Prostate gland (tissue), 2 donors: ENCODE data around the gene GINS2. TPM values are rescaled to one million over a fixed set of nuclear protein-coding genes. Genes with fewer than 3 reads are reported as not detected.

Source experiments
- DNase-seq: peaks from one replicate; pipeline ENCODE4 v3.0.0-alpha.2; 2019; ENCODE audit warnings: low spot score
- H3K27ac ChIP-seq, 2 donors: fragments of 200-600 bp; sonication (generic); 2 replicates each; pipeline ENCODE4 v1.5.1; 2017 to 2019
- H3K27me3 ChIP-seq: fragments of 200-600 bp; sonication (generic); replicated peaks from 2 replicates; pipeline ENCODE4 v1.5.1; 2019; ENCODE audit not compliant: insufficient read depth
- H3K36me3 ChIP-seq, 2 donors: fragments of 200-600 bp; sonication (generic); 1 replicate in 1 of 2; 2 replicates in 1 of 2; pipeline versions ENCODE4 v1.5.1 to v1.8.1; 2017 to 2019
- H3K4me1 ChIP-seq: fragments of 200-600 bp; sonication (generic); replicated peaks from 2 replicates; pipeline ENCODE4 v1.5.1; 2019
- H3K4me3 ChIP-seq, 2 donors: fragments of 200-600 bp; sonication (generic); 2 replicates each; pipeline ENCODE4 v1.5.1; 2017 to 2019
- H3K9me3 ChIP-seq: fragments of 200-600 bp; sonication (generic); 2 replicates; pipeline ENCODE4 v1.5.1; 2017
- CTCF ChIP-seq, 4 experiments: fragments of 200-600 bp in 2 of 4; fragments of 450-650 bp in 2 of 4; sonication (generic) in 2 of 4; IDR thresholded peaks; 1 replicate in 3 of 4; 2 replicates in 1 of 4; pipeline ENCODE4 v1.5.1; 2016 to 2019; ENCODE audit warnings: antibody characterized with exemption in 4 of 4, mild to moderate bottlenecking in 2 of 4, moderate library complexity in 2 of 4
- POLR2A ChIP-seq: fragments of 450-650 bp; IDR thresholded peaks from one replicate; pipeline ENCODE4 v1.6.1; 2016; ENCODE audit warnings: antibody characterized with exemption, mild to moderate bottlenecking
- POLR2AphosphoS5 ChIP-seq: sonication (generic); formaldehyde crosslinking; IDR thresholded peaks from one replicate; pipeline ENCODE4 v1.6.1; 2017; ENCODE audit warnings: antibody characterized with exemption
- WGBS: methylation state at CpG from one replicate; pipeline ENCODE4 v1.1.5; 2018; 5-methylcytosine and 5-hydroxymethylcytosine counted together
- intact Hi-C: fragments of 100-400 bp; cut with DNase I; formaldehyde crosslinking; loops from one replicate; pipeline ENCODE4 v1.14.2; 2022
- total RNA-seq, 2 donors: library from RNA; depleted of rRNA; stranded (reverse); fragments of >200 nt; gene quantifications; one replicate each; pipeline ENCODE4 v1.1.0, GENCODE V29; 2016

GINS2 gene
- total RNA-seq, 2 donors from 2014 or later, result 4.5 to 6.2 TPM

GRCh38 chr16:85712801-85713200 is 24.0 kb upstream of the GINS2 start:
- no peak for TF ChIP-seq POLR2AphosphoS5
- no peak for TF ChIP-seq CTCF (IDR thresholded peaks at IDR 0.05)
- TF ChIP-seq POLR2A, result no peak
- no peaks in the 10 kb centered on the region for H3K4me1 ChIP-seq
- DNase-seq, result no peak
- no peaks in the 10 kb centered on the region for H3K27me3 ChIP-seq
- H3K9me3 ChIP-seq, result no peaks in the 10 kb centered on the region
- H3K4me3 ChIP-seq, result no peak overlapping the region
- intact Hi-C loops, result loop anchor here (10.0 kb wide), 2 partner anchors 208 to 288 kb away; no protein-coding TSS in a partner anchor
- 47% methylated on average over 9 of the region's 9 CpGs for WGBS
- no peaks in the 10 kb centered on the region for H3K36me3 ChIP-seq
- no peak overlapping the region for H3K27ac ChIP-seq

- 89% methylated on average over 6 of the region's 6 CpGs for WGBS
- peaks cover 3% of the 10 kb centered on the region for H3K4me1 ChIP-seq
- intact Hi-C loops, result loop anchor here (10.0 kb wide), 2 partner anchors 207 to 287 kb away; no protein-coding TSS in a partner anchor
- H3K27ac ChIP-seq, result no peak overlapping the region
- DNase-seq, result no peak
- no peaks in the 10 kb centered on the region for H3K36me3 ChIP-seq
- no peak for TF ChIP-seq POLR2AphosphoS5
- TF ChIP-seq CTCF (IDR thresholded peaks at IDR 0.05), result no peak
- no peak for TF ChIP-seq POLR2A
- H3K9me3 ChIP-seq, result no peaks in the 10 kb centered on the region
- H3K27me3 ChIP-seq, result no peaks in the 10 kb centered on the region
- H3K4me3 ChIP-seq, result no peak overlapping the region
Measured at GRCh38 chr16:85711982-85712587, 23.3 kb upstream of the GINS2 start.

- WGBS, result 94% methylated on average over 9 of the region's 9 CpGs
- Histone ChIP-seq H3K27me3 (no peaks in the 10 kb centered on the region), H3K4me3 (no peak overlapping the region), H3K27ac (no peak overlapping the region), H3K9me3 (no peaks in the 10 kb centered on the region), H3K36me3 (no peaks in the 10 kb centered on the region), H3K4me1 (peaks cover 3% of the 10 kb centered on the region)
- no peak for TF ChIP-seq CTCF (IDR thresholded peaks at IDR 0.05)
- no peak for TF ChIP-seq POLR2A
- no peak for TF ChIP-seq POLR2AphosphoS5
- DNase-seq, result no peak
- intact Hi-C loops, result loop anchor here (10.0 kb wide), 2 partner anchors 206 to 286 kb away; no protein-coding TSS in a partner anchor
Measured at GRCh38 chr16:85710732-85711131, 22.0 kb upstream of the GINS2 start.

GRCh38 chr16:85709766-85710585 is 21.2 kb upstream of the GINS2 start:
- WGBS, result 74% methylated on average over 43 of the region's 53 CpGs
- H3K27me3 ChIP-seq, result no peaks in the 10 kb centered on the region
- H3K4me3 ChIP-seq, result no peak overlapping the region
- intact Hi-C loops, result loop anchor here (10.0 kb wide), 2 partner anchors 205 to 285 kb away; no protein-coding TSS in a partner anchor
- H3K27ac ChIP-seq, result no peak overlapping the region
- H3K4me1 ChIP-seq, result peaks cover 3% of the 10 kb centered on the region
- H3K9me3 ChIP-seq, result no peaks in the 10 kb centered on the region
- no peak for DNase-seq
- TF ChIP-seq POLR2AphosphoS5, result no peak
- TF ChIP-seq CTCF (IDR thresholded peaks at IDR 0.05), result no peak
- TF ChIP-seq POLR2A, result no peak
- no peaks in the 10 kb centered on the region for H3K36me3 ChIP-seq
